Pericardium fibroblast (primary cell): Measurements from ENCODE around the gene APOO. TPM values are rescaled to one million over a fixed set of nuclear protein-coding genes. Genes with fewer than 3 reads are reported as not detected.

ENCODE experiments used
- total RNA-seq: library from RNA; depleted of rRNA; stranded (reverse); fragments of >200 nt; gene quantifications from 2 replicates; pipeline ENCODE4 v1.2.3, GENCODE V29; 2015

Gene APOO
- total RNA-seq, result 5.6 and 11.5 TPM in 2 replicates

DNA sequence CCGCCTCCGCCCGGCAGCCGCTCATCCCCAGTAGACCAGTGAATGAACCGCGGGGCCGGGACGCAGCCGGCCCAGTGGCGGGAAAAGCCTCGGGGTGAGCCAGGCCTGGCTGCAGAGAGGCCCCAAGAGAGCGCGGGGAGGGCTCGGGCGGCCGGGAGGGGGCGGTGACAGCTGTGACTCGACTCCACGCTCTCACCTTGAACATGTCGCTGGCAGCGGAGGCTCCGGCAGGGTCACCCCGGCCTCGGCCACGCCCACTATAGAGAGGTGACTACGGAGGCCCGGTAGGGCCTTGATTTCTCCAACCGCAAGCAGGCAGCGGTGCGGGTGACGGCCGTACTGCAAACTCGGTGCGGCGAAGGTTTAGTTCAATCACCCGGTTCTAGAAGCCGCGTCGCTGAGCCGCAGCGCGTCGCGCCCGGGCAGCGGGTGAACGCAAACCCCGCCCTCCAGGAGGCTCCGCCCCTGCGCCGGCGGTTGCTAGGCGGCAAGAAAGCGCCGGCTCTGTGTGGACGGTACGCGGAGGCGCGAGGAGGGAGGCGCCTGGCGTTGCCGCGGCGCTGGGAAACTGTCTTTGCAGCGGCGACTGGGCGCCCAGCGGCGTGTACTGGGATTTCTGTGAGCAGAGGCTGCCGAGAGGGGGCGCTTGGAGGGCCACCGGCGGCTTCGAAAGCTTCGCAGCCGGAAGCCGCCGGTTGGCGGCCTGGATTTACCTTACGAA, at the start of gene APOO, which contains the start of gene CXorf58:
TSS of gene APOO (minus strand) at position 441 of the 721 bp plus-strand sequence. CDS start at position 205, 236 bp downstream.
TSS of gene CXorf58 (plus strand) at position 509 of the 721 bp plus-strand sequence. CDS start 2,297 bp downstream, outside the sequence.

Other genes starting within 250 kb of the APOO start
- gene PRDX4, start 240.4 kb downstream of the APOO start, total RNA-seq, result 202 and 328 TPM in 2 replicates
- gene ACOT9, start 164.7 kb downstream of the APOO start, total RNA-seq, result 30.6 and 37.3 TPM in 2 replicates
- gene SAT1, start 124.8 kb downstream of the APOO start, total RNA-seq, result 136 and 192 TPM in 2 replicates
- gene CXorf58, start 68 bp upstream of the APOO start, total RNA-seq, result not detected in 2 replicates
- gene KLHL15, start 119.2 kb upstream of the APOO start, total RNA-seq, result 5.4 and 7.4 TPM in 2 replicates
- 127 and 220 TPM in 2 replicates for gene EIF2S3, start 147.0 kb upstream of the APOO start, total RNA-seq
- 16.7 and 21.9 TPM in 2 replicates for gene ZFX, start 241.8 kb upstream of the APOO start, total RNA-seq